ENCODE results near the gene RHCE.
"Not testable (repeated sequence)": the region's sequence is repeated elsewhere in the genome, so short reads cannot be mapped to it uniquely, and the experiment has no call there.

DNA sequence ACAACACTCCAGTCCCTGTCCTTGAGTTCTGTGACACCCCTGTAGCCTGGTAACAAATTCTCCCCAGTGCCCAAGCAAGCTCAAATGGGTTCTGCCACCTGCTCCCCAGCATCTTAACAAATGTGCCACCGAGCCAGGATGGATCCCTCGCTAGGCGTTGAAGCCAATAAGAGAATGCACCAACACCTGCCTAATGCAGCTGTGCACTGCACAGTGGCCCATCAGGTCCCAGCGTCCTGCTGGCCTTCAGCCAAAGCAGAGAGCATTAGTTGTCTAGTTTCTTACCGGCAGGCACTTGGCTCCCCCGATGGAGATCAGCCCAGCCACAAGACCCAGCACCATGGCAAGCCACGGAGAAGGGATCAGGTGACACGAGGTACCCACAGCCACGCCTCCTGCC is 31.9 kb downstream of the RHCE start:
- TF ChIP-seq, protein P1, sequence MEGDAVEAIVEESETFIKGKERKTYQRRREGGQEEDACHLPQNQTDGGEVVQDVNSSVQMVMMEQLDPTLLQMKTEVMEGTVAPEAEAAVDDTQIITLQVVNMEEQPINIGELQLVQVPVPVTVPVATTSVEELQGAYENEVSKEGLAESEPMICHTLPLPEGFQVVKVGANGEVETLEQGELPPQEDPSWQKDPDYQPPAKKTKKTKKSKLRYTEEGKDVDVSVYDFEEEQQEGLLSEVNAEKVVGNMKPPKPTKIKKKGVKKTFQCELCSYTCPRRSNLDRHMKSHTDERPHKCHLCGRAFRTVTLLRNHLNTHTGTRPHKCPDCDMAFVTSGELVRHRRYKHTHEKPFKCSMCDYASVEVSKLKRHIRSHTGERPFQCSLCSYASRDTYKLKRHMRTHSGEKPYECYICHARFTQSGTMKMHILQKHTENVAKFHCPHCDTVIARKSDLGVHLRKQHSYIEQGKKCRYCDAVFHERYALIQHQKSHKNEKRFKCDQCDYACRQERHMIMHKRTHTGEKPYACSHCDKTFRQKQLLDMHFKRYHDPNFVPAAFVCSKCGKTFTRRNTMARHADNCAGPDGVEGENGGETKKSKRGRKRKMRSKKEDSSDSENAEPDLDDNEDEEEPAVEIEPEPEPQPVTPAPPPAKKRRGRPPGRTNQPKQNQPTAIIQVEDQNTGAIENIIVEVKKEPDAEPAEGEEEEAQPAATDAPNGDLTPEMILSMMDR (IDR thresholded peaks at IDR 0.05): not testable (repeated sequence)
- TF ChIP-seq POLR2A (IDR thresholded peaks at IDR 0.05): not testable (repeated sequence)

Data from right lobe of liver (tissue), 4 donors.